Karpas-422 (cell line): ENCODE measurements around the gene TEAD4. TPM values are rescaled to one million over a fixed set of nuclear protein-coding genes. Genes with fewer than 3 reads are reported as not detected.

ENCODE experiments used
- DNase-seq: peaks from one replicate; pipeline ENCODE4 v3.0.0-alpha.2; 2015
- H2AFZ ChIP-seq: fragments of 200-600 bp; sonication (generic); 2 replicates; pipeline ENCODE4 v1.6.1; 2014; ENCODE audit warnings: antibody characterized with exemption, low read length, mixed read lengths
- H3K27ac ChIP-seq: fragments of 200-600 bp; sonication (generic); 2 replicates; pipeline ENCODE4 v1.5.1; 2014; ENCODE audit warnings: mild to moderate bottlenecking, low read length, moderate library complexity
- H3K27me3 ChIP-seq: fragments of 200-600 bp; sonication (generic); 2 replicates; pipeline ENCODE4 v1.6.1; 2014; ENCODE audit warnings: low read length, mixed read lengths
- H3K36me3 ChIP-seq: fragments of 200-600 bp; sonication (generic); 2 replicates; pipeline ENCODE4 v1.6.1; 2014; ENCODE audit warnings: low read length, mixed read lengths; ENCODE audit not compliant: insufficient read depth
- H3K4me1 ChIP-seq: fragments of 200-600 bp; sonication (generic); 2 replicates; pipeline ENCODE4 v1.6.1; 2014; ENCODE audit warnings: mild to moderate bottlenecking, low read length, mixed read lengths
- H3K4me2 ChIP-seq: fragments of 200-600 bp; sonication (generic); 2 replicates; pipeline ENCODE4 v1.6.1; 2014; ENCODE audit warnings: low read length, low read depth, mild to moderate bottlenecking; ENCODE audit not compliant: poor library complexity, severe bottlenecking
- H3K4me3 ChIP-seq: fragments of 200-600 bp; sonication (generic); 2 replicates; pipeline ENCODE4 v1.5.1; 2014; ENCODE audit warnings: mild to moderate bottlenecking, antibody characterized with exemption, low read length, mixed read lengths
- H3K79me2 ChIP-seq: fragments of 200-600 bp; sonication (generic); 2 replicates; pipeline ENCODE4 v1.6.1; 2014; ENCODE audit warnings: mild to moderate bottlenecking, low read length, mixed read lengths
- H3K9ac ChIP-seq: fragments of 200-600 bp; sonication (generic); 2 replicates; pipeline ENCODE4 v1.6.0; 2014; ENCODE audit warnings: low read length
- H3K9me2 ChIP-seq: fragments of 200-600 bp; sonication (generic), shearing (Covaris generic); replicated peaks from 2 replicates; pipeline ENCODE4 v1.6.0; 2014; ENCODE audit warnings: mild to moderate bottlenecking, low read length, moderate library complexity; ENCODE audit not compliant: insufficient read depth
- H3K9me3 ChIP-seq: fragments of 300-700, 200-600 bp; sonication (generic); 2 replicates; pipeline ENCODE4 v1.6.1; 2014; ENCODE audit warnings: low read length, mixed read lengths
- H4K20me1 ChIP-seq: fragments of 200-600 bp; sonication (generic); 2 replicates; pipeline ENCODE4 v1.6.1; 2014; ENCODE audit warnings: mild to moderate bottlenecking, antibody characterized with exemption, low read length, low read depth; ENCODE audit not compliant: insufficient read depth
- total RNA-seq: library from RNA; depleted of rRNA; stranded (reverse); fragments of >200 nt; shearing (Covaris generic); gene quantifications from 2 replicates; pipeline ENCODE4 v1.2.3, GENCODE V29; 2014; ENCODE audit warnings: low replicate concordance

Gene TEAD4
- total RNA-seq, 1 experiment from 2014 or later, result not detected

DNA sequence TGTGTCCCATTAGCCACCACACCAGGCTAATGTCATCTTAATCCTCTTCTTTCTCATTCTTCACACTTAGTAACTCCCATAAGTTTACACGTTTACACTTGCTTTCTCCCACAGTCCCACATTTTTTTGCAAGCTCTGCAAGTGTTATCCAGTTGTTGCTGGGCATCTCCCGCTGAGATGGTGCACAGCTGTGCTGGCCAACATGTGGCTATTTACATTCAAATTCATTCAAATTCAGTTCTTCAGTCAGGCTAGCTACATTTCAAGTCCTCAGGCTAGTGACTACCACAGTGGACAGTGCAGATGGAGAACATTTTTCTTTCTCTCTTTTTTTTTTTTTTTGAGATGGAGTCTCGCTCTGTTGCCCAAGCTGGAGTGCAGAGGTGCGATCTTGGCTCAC lies 9.8 kb upstream of the TEAD4 start:
- Histone ChIP-seq H3K9me2 (no peaks in the 10 kb centered on the region), H3K27ac (no peak overlapping the region), H3K4me1 (no peaks in the 10 kb centered on the region), H3K4me2 (no peak overlapping the region), H2AFZ (no peak overlapping the region), H3K9ac (no peak overlapping the region), H4K20me1 (no peaks in the 10 kb centered on the region), H3K27me3 (no peaks in the 10 kb centered on the region), H3K36me3 (no peaks in the 10 kb centered on the region), H3K9me3 (no peaks in the 10 kb centered on the region), H3K4me3 (no peak overlapping the region), H3K79me2 (no peaks in the 10 kb centered on the region)
- DNase-seq, result no peak

DNA sequence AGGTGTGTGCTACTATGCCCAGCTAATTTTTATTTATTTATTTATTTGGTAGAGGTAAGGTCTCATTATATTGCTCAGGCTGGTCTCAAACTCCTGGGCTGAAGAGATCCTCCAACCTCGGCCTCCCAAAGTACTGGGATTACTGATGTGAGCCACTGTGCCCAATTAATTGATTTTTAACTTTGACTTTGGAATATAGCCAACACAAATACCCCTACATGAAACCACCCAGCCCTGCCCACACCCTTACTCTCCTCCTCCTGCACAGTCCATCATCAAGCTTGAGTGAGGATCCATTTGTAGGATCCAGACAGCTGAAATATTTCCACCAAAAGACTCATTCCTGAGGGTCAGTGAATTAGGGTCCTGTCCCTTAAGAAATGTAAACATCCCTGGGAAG lies 3.3 kb upstream of the TEAD4 start:
- no peak for DNase-seq
- Histone ChIP-seq H3K9ac (no peak overlapping the region), H3K9me3 (no peaks in the 10 kb centered on the region), H3K9me2 (no peaks in the 10 kb centered on the region), H3K36me3 (no peaks in the 10 kb centered on the region), H3K4me2 (no peak overlapping the region), H3K4me3 (no peak overlapping the region), H3K27ac (no peak overlapping the region), H4K20me1 (no peaks in the 10 kb centered on the region), H2AFZ (no peak overlapping the region), H3K27me3 (no peaks in the 10 kb centered on the region), H3K79me2 (no peaks in the 10 kb centered on the region), H3K4me1 (no peaks in the 10 kb centered on the region)

DNA sequence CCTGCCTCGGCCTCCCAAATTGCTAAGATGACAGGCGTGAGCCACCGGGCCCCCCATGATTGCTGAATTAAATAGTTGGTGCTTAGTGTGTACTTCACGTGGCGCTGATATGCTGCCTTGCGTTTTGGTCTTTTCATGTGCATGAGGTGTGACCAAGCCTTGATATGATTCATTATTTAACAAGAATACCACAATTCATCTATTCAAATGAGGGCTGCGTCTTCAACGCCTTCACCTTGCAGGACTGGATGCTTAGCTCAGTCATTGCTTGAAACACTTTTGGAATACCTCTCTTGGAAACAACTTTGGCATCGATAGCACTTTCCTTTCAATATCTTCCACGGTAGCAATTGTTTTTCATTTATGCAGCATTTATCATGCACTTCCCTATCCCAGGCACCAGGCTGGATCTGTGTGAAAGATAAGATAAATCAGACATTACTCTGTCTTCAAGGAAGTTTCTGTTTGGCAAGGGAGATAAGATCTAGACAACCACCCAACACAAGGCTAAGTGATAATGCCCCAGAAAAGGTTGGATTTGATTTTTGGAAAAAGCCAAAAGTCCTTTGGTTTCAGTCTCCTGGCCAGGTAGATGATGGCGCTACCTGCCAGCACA lies 1.3 kb upstream of the TEAD4 start:
- Histone ChIP-seq H3K79me2 (no peaks in the 10 kb centered on the region), H2AFZ (no peak overlapping the region), H3K9me3 (no peaks in the 10 kb centered on the region), H3K4me1 (no peaks in the 10 kb centered on the region), H3K36me3 (no peaks in the 10 kb centered on the region), H4K20me1 (no peaks in the 10 kb centered on the region), H3K4me3 (no peak overlapping the region), H3K9me2 (no peaks in the 10 kb centered on the region), H3K9ac (no peak overlapping the region), H3K27me3 (no peaks in the 10 kb centered on the region), H3K27ac (no peak overlapping the region), H3K4me2 (no peak overlapping the region)
- no peak for DNase-seq

DNA sequence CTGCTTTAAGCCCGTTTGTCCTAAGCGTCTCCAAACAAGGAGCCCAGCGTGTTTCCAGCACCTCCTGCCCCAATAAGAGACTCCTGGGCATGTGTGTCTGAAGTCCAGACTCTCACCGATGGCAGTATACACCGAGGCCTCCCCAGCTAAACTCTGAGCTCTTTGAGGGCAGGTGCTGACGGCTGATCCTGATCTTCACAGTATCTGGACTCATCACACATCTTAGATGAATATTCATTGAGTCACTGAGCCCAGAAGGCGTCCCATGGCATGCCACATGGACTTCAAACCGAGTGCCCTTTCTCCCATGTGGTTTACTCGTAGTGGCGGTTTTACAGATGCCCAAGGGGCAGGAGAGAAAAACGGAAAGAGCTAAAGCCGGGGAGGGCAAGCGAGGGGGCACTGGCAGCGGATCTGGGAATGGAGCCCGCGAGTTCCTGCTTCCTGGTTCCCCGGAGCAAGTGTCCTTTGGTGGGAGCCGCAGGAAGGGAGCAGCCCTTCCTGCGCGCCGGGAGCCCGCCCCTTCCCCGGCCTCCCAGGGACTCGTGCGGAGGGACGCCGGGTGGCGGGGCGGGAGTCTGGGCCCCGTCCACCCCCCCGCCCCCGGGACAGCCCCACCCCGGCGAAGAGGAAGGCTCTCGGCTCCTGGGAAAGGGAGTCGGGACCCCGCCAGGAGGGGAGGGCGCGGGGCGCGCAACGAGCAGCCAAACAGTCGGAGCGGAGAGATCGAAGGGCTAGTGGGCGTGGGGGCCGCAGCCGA lies 585 bp upstream of the TEAD4 start:
- H3K27me3 ChIP-seq, result no peaks in the 10 kb centered on the region
- no peaks in the 10 kb centered on the region for H3K36me3 ChIP-seq
- no peak overlapping the region for H3K27ac ChIP-seq
- DNase-seq, result no peak
- no peak overlapping the region for H3K4me3 ChIP-seq
- no peaks in the 10 kb centered on the region for H3K9me3 ChIP-seq
- H2AFZ ChIP-seq, result no peak overlapping the region
- no peaks in the 10 kb centered on the region for H3K9me2 ChIP-seq
- no peaks in the 10 kb centered on the region for H4K20me1 ChIP-seq
- no peak overlapping the region for H3K9ac ChIP-seq
- no peaks in the 10 kb centered on the region for H3K4me1 ChIP-seq
- H3K4me2 ChIP-seq, result no peak overlapping the region
- H3K79me2 ChIP-seq, result no peaks in the 10 kb centered on the region

DNA sequence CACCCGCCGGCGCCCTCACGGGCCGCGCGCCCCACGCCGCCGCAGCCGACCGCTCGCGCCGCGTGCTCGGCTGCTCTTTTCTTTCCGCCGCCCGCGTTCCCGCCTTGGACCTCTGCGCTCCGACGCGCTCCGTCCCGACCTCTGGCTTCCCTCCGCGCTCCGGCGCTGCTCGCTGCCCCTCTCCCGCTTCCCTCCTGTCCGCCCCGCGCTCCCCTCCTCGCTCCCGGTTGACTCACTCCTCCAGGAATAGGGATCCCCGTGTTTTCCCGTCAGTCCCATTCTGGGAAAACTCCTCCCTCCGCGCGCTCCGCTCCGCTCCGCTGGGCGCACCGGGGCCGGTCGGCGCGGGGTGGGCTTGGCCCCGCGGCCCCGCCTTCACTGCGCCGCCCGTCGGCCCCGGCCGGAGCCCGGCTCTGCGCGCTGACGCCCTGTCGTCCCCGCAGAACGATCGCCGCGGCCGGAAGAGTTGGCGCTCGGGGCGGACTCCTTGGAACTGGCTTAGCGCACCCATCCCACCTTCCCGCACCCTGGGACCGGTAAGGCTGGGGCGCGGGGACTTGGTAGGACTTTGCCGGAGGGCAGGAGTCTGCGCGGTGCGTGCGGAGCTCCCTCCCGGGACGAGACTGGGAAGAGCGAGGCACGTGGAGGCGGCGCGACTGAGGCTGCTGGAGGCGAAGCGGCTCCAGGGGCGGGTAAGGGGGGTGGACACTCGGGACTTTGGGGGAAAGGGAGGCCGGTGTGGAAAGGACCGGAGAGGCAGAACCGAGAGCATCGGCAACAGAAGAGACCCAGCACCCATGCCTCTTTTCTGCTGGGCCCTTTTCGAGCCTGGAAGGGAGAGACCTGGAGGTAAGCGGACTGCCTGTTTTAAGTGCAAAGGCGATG lies 550 bp downstream of the TEAD4 start:
- Histone ChIP-seq H3K4me3 (no peak overlapping the region), H3K27me3 (no peaks in the 10 kb centered on the region)

DNA sequence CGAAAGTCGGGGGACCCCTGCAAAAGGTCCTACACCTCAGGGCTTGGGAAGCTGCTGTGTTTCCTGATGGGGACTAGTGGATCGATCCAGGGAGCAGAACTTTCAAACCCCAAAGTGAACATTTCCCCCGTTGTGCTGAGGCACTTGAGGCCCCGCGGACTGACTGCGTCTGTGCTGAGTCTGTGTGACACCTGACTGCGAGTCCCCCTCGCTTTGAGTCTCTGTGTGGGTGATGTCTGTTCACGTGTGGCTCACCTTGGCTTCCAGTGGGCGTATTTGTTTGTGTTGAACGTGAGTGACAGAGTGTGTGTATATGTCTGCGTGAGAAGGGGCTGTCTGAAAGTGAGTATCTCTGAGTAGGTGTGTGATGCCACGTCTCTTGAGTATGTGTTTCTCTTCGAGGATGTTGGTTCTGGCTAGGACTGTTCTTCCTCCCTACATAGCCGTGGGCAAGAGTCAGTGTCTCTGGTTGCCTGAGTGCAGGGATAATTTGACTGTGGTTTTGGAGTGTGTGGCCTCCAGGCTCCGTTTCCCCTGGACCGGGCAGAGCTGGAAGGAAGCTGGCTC lies 1.3 kb downstream of the TEAD4 start:
- H3K9me2 ChIP-seq, result no peaks in the 10 kb centered on the region
- no peak overlapping the region for H3K4me2 ChIP-seq
- no peaks in the 10 kb centered on the region for H3K36me3 ChIP-seq
- H3K79me2 ChIP-seq, result no peaks in the 10 kb centered on the region
- no peak for DNase-seq
- no peak overlapping the region for H2AFZ ChIP-seq
- H3K4me3 ChIP-seq, result no peak overlapping the region
- no peaks in the 10 kb centered on the region for H3K27me3 ChIP-seq
- no peak overlapping the region for H3K27ac ChIP-seq
- no peaks in the 10 kb centered on the region for H3K4me1 ChIP-seq
- H3K9me3 ChIP-seq, result no peaks in the 10 kb centered on the region
- no peak overlapping the region for H3K9ac ChIP-seq
- no peaks in the 10 kb centered on the region for H4K20me1 ChIP-seq

More for the DNA sequence above, 550 bp downstream of the TEAD4 start:
- Histone ChIP-seq H3K9me2 (no peaks in the 10 kb centered on the region), H3K36me3 (no peaks in the 10 kb centered on the region), H3K9me3 (no peaks in the 10 kb centered on the region), H3K27ac (no peak overlapping the region), H3K9ac (no peak overlapping the region), H3K79me2 (no peaks in the 10 kb centered on the region), H4K20me1 (no peaks in the 10 kb centered on the region), H3K4me2 (no peak overlapping the region), H2AFZ (no peak overlapping the region), H3K4me1 (no peaks in the 10 kb centered on the region)
- no peak for DNase-seq

DNA sequence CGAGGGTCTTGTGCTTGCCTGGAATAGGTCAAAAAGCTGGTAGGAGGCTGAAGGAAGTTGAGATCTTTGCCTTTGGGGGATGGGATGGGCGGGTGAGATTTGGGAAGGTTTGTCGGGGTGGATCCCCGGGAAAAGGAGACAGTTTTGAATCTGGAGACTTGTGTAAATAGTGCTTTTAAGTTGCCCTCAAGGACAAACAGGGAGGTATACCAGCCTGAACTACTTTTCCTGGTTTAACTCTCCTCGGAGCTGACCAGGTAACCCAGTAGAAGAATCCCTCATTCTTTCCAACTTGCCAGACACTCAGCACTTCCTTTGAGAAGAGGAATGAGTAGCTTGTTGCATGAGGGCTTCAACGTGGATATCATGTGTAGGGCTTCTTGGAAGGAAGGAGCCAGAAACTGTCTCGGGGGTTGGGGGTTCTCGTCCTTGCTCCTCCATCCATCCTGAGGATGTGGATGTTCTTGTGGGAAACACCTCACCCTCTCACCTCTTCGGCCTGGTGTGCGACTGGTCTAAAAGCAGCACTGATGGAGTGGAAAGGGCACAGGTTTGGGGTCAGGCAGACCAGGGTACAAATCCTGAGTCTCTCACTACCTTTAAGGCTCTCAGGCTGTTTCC lies 1.9 kb downstream of the TEAD4 start:
- no peaks in the 10 kb centered on the region for H4K20me1 ChIP-seq
- H3K27ac ChIP-seq, result no peak overlapping the region
- H3K9me3 ChIP-seq, result no peaks in the 10 kb centered on the region
- H3K27me3 ChIP-seq, result no peaks in the 10 kb centered on the region
- no peak overlapping the region for H3K4me2 ChIP-seq
- no peak overlapping the region for H3K4me3 ChIP-seq
- H3K36me3 ChIP-seq, result no peaks in the 10 kb centered on the region
- H3K9ac ChIP-seq, result no peak overlapping the region
- no peaks in the 10 kb centered on the region for H3K9me2 ChIP-seq
- no peak for DNase-seq
- no peaks in the 10 kb centered on the region for H3K4me1 ChIP-seq
- H3K79me2 ChIP-seq, result no peaks in the 10 kb centered on the region
- no peak overlapping the region for H2AFZ ChIP-seq
